SU-DHL-6 (cell line): ENCODE results near the gene HCRTR1.

ENCODE experiments used
- CTCF ChIP-seq: fragments of 200-600 bp; sonication (generic); IDR thresholded peaks from one replicate; pipeline ENCODE4 v1.5.1; 2017; ENCODE audit warnings: antibody characterized with exemption, mild to moderate bottlenecking, low read length, moderate library complexity; ENCODE audit not compliant: insufficient read depth, poor library complexity, severe bottlenecking
- EZH2phosphoT487 ChIP-seq: fragments of 200-600 bp; sonication (generic), shearing (Covaris generic); conservative IDR thresholded peaks from 2 replicates; pipeline ENCODE4 v1.6.1; 2018; ENCODE audit warnings: mild to moderate bottlenecking, antibody characterized with exemption, low read length, moderate library complexity, mixed read lengths

DNA sequence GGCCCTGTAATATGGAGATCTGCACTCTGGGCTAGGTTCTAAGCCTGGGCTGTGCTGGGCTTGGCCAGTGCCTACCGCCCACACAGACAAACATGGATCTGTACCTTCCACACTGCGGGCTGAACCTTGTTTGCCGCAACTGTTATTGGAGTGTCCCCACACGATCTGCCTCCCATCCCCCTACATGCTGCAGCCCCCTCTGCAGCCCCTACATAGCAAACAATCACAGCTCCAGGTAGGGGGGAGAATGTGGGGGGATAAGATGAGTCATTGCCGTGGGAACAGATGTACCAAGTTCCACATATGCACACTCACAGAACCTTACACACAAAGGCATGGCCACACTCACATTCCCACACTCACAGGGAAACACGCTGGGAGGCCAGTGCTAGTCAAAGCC is 2.1 kb upstream of the HCRTR1 start:
- TF ChIP-seq CTCF: no peak
- no peak for TF ChIP-seq EZH2phosphoT487
